Testis (tissue), 3 donors: ENCODE data around the gene MYL11. TPM values are rescaled to one million over a fixed set of nuclear protein-coding genes. Genes with fewer than 3 reads are reported as not detected.
"Not testable (repeated sequence)": the region's sequence is repeated elsewhere in the genome, so short reads cannot be mapped to it uniquely, and the experiment has no call there.

Source experiments
- DNase-seq: peaks from one replicate; pipeline ENCODE4 v3.0.0-alpha.2; 2019
- H3K27ac ChIP-seq, 2 donors: fragments of 200-600 bp; sonication (generic); one replicate each; pipeline ENCODE4 v1.5.1; 2019
- H3K27me3 ChIP-seq: fragments of 200-600 bp; sonication (generic); one replicate; pipeline ENCODE4 v1.5.1; 2019
- H3K36me3 ChIP-seq: fragments of 200-600 bp; sonication (generic); one replicate; pipeline ENCODE4 v1.5.1; 2017; ENCODE audit warnings: low read depth; ENCODE audit errors: missing control alignments
- H3K4me1 ChIP-seq: fragments of 200-600 bp; sonication (generic); one replicate; pipeline ENCODE4 v1.5.1; 2019
- H3K4me3 ChIP-seq, 2 donors: fragments of 200-600 bp; sonication (generic); one replicate each; pipeline ENCODE4 v1.5.1; 2017 to 2019
- H3K9me3 ChIP-seq: fragments of 200-600 bp; sonication (generic); one replicate; pipeline ENCODE4 v1.5.1; 2017
- CTCF ChIP-seq, 3 experiments: fragments of 450-650 bp in 2 of 3; fragments of 200-600 bp in 1 of 3; sonication (generic) in 1 of 3; IDR thresholded peaks; one replicate each; pipeline ENCODE4 v1.5.1; 2016 to 2019; ENCODE audit warnings: antibody characterized with exemption in 3 of 3, mild to moderate bottlenecking in 2 of 3, moderate library complexity in 1 of 3
- POLR2A ChIP-seq: fragments of 450-650 bp; IDR thresholded peaks from one replicate; pipeline ENCODE4 v1.6.1; 2017; ENCODE audit warnings: antibody characterized with exemption, mild to moderate bottlenecking, moderate library complexity
- WGBS, 2 donors: methylation state at CpG; one replicate each; pipeline ENCODE4 v1.1.5; 2018; 5-methylcytosine and 5-hydroxymethylcytosine counted together
- intact Hi-C: fragments of 100-400 bp; cut with DNase I; formaldehyde crosslinking; loops from one replicate; pipeline ENCODE4 v1.15.1; 2023; ENCODE audit warnings: low total_unique reads
- polyA plus RNA-seq: library from polyadenylated mRNA; stranded (reverse); fragments of 350-450 nt; fragmentation: Illumina TruSeq; extraction: RNeasy Lipid Tissue Mini Kit (QIAGEN cat#74804); gene quantifications from one replicate; pipeline ENCODE4 v1.2.3, GENCODE V29; 2014; ENCODE audit warnings: low read depth, low replicate concordance; ENCODE audit not compliant: insufficient read depth
- total RNA-seq, 2 donors: library from RNA; depleted of rRNA; stranded (reverse); fragments of >200 nt; gene quantifications; one replicate each; pipeline ENCODE4 v1.2.3, GENCODE V29; 2016

MYL11 gene
- total and polyA plus RNA-seq, 3 donors from 2014 or later = 2.5 to 18.5 (median 4.2) TPM

GRCh38 chr16:30340621-30341020 lies 34.0 kb upstream of the MYL11 start:
- WGBS, 2 donors = 92 to 94% methylated on average over 13 of the region's 13 CpGs

GRCh38 chr16:30341971-30342370 lies 32.6 kb upstream of the MYL11 start:
- H3K36me3 ChIP-seq, H3K9me3 ChIP-seq, H3K4me3 ChIP-seq, H3K27ac ChIP-seq, intact Hi-C loops, H3K27me3 ChIP-seq: not testable (repeated sequence)
- WGBS, 2 donors = 83 to 89% methylated on average over 8 of the region's 8 CpGs
- H3K4me1 ChIP-seq = peaks cover 12% of the 10 kb centered on the region
- DNase-seq = peak; percentile 13

More at GRCh38 chr16:30340621-30341020, 34.0 kb upstream of the MYL11 start:
- Histone ChIP-seq H3K4me3 (no peak overlapping the region), H3K9me3 (no peaks in the 10 kb centered on the region), H3K4me1 (peaks cover 20% of the 10 kb centered on the region), H3K27ac (no peak overlapping the region), H3K36me3 (no peaks in the 10 kb centered on the region), H3K27me3 (no peaks in the 10 kb centered on the region)
- no peak for TF ChIP-seq POLR2A
- TF ChIP-seq CTCF (IDR thresholded peaks at IDR 0.05) = no peak
- intact Hi-C loops = no loop called here
- no peak for DNase-seq

- Histone ChIP-seq H3K36me3 (no peaks in the 10 kb centered on the region), H3K27ac (no peak overlapping the region), H3K27me3 (no peaks in the 10 kb centered on the region), H3K9me3 (no peaks in the 10 kb centered on the region), H3K4me3 (no peak overlapping the region), H3K4me1 (peaks cover 10% of the 10 kb centered on the region)
- TF ChIP-seq POLR2A (no peak), CTCF (IDR thresholded peaks at IDR 0.05) (no peak)
- DNase-seq = no peak
- intact Hi-C loops = no loop called here
- 88 to 92% methylated on average over 26 to 32 of the region's 32 CpGs for WGBS, 2 donors
Measured at GRCh38 chr16:30342751-30343490, 31.7 kb upstream of the MYL11 start.

- H3K36me3 ChIP-seq, H3K4me1 ChIP-seq, H3K27ac ChIP-seq, DNase-seq, intact Hi-C loops, H3K9me3 ChIP-seq, H3K27me3 ChIP-seq, H3K4me3 ChIP-seq: not testable (repeated sequence)
- WGBS, 2 donors = 96 to 98% methylated on average over 11 of the region's 11 CpGs
Measured at GRCh38 chr16:30343491-30343820, 31.1 kb upstream of the MYL11 start.

GRCh38 chr16:30346286-30346685 lies 28.3 kb upstream of the MYL11 start:
- Histone ChIP-seq H3K27me3 (no peaks in the 10 kb centered on the region), H3K4me3 (no peak overlapping the region), H3K36me3 (no peaks in the 10 kb centered on the region), H3K27ac (no peak overlapping the region), H3K4me1 (no peaks in the 10 kb centered on the region), H3K9me3 (no peaks in the 10 kb centered on the region)
- 95 to 98% methylated on average over 3 of the region's 3 CpGs for WGBS, 2 donors
- TF ChIP-seq CTCF (IDR thresholded peaks at IDR 0.05) (no peak), POLR2A (no peak)
- intact Hi-C loops = no loop called here
- no peak for DNase-seq

- WGBS, 2 donors = 92 to 96% methylated on average over 8 of the region's 8 CpGs
- H3K9me3 ChIP-seq = no peaks in the 10 kb centered on the region
- H3K36me3 ChIP-seq = no peaks in the 10 kb centered on the region
- TF ChIP-seq POLR2A (no peak), CTCF (IDR thresholded peaks at IDR 0.05) (no peak)
- H3K4me1 ChIP-seq = peaks cover 16% of the 10 kb centered on the region
- intact Hi-C loops = no loop called here
- no peak overlapping the region for H3K4me3 ChIP-seq
- DNase-seq = no peak
- no peaks in the 10 kb centered on the region for H3K27me3 ChIP-seq
- H3K27ac ChIP-seq = no peak overlapping the region
Measured at GRCh38 chr16:30348113-30348512, 26.5 kb upstream of the MYL11 start.
